Measurements from ENCODE around the gene PPP3CB.

The PPP3CB gene

GRCh38 chr10:73495884-73496674, at the start of gene PPP3CB:
TSS of gene PPP3CB (minus strand) at chr10:73496024. CDS start at chr10:73495889, 135 bp downstream.
- peak within 1 kb of the TSS; percentile 80 for H3K27ac ChIP-seq (ENCODE audit: low read depth, low read length, poor library complexity, severe bottlenecking)
- H3K79me2 ChIP-seq (ENCODE audit: insufficient read depth, low read length): peaks cover 39% of the 10 kb centered on the region
- H3K4me2 ChIP-seq (ENCODE audit: low read length): peak within 1 kb of the TSS; percentile 100
- H3K36me3 ChIP-seq (ENCODE audit: insufficient read depth, low read length): no peaks in the 10 kb centered on the region
- H4K20me1 ChIP-seq (ENCODE audit: insufficient read depth, low read length): no peaks in the 10 kb centered on the region
- no peaks in the 10 kb centered on the region for H3K9me3 ChIP-seq (ENCODE audit: low read length)
- TF ChIP-seq EZH2 (IDR thresholded peaks at IDR 0.05; ENCODE audit: borderline replicate concordance, low read length) (no peak), CTCF (IDR thresholded peaks at IDR 0.05; ENCODE audit: low read length) (no peak)
- H3K9me2 ChIP-seq (ENCODE audit: low read depth, low read length): no peaks in the 10 kb centered on the region
- no peaks in the 10 kb centered on the region for H3K27me3 ChIP-seq (ENCODE audit: insufficient read depth, low read length)
- H3K4me3 ChIP-seq (ENCODE audit: low read depth, low read length, poor library complexity, severe bottlenecking): peak within 1 kb of the TSS; percentile 71
- peak within 1 kb of the TSS; percentile 85 for H3K9ac ChIP-seq (ENCODE audit: low read length)
- H2AFZ ChIP-seq (ENCODE audit: low read length): peak within 1 kb of the TSS; percentile 94; the same call in 1 of the 2 replicates
- H3K4me1 ChIP-seq (ENCODE audit: insufficient read depth, low read length, severe bottlenecking): peaks cover 30% of the 10 kb centered on the region
- H3F3A ChIP-seq (ENCODE audit: insufficient read depth, low read length): no peaks in the 10 kb centered on the region

- no peaks in the 10 kb centered on the region for H3K36me3 ChIP-seq (ENCODE audit: insufficient read depth, low read length)
- H3F3A ChIP-seq (ENCODE audit: insufficient read depth, low read length): no peaks in the 10 kb centered on the region
- H3K9me3 ChIP-seq (ENCODE audit: low read length): no peaks in the 10 kb centered on the region
- H3K27me3 ChIP-seq (ENCODE audit: insufficient read depth, low read length): no peaks in the 10 kb centered on the region
- H3K27ac ChIP-seq (ENCODE audit: low read depth, low read length, poor library complexity, severe bottlenecking): no peak overlapping the region
- TF ChIP-seq CTCF (IDR thresholded peaks at IDR 0.05; ENCODE audit: low read length) (no peak), EZH2 (IDR thresholded peaks at IDR 0.05; ENCODE audit: borderline replicate concordance, low read length) (no peak)
- H4K20me1 ChIP-seq (ENCODE audit: insufficient read depth, low read length): no peaks in the 10 kb centered on the region
- H3K4me2 ChIP-seq (ENCODE audit: low read length): no peak overlapping the region
- no peaks in the 10 kb centered on the region for H3K9me2 ChIP-seq (ENCODE audit: low read depth, low read length)
- H3K4me3 ChIP-seq (ENCODE audit: low read depth, low read length, poor library complexity, severe bottlenecking): no peak overlapping the region
- no peaks in the 10 kb centered on the region for H3K79me2 ChIP-seq (ENCODE audit: insufficient read depth, low read length)
- H3K9ac ChIP-seq (ENCODE audit: low read length): no peak overlapping the region
- H2AFZ ChIP-seq (ENCODE audit: low read length): no peak overlapping the region
- H3K4me1 ChIP-seq (ENCODE audit: insufficient read depth, low read length, severe bottlenecking): no peaks in the 10 kb centered on the region
These were observed 49.5 kb upstream of the PPP3CB start for GRCh38 chr10:73545357-73545756.

- Histone ChIP-seq H3F3A (ENCODE audit: insufficient read depth, low read length) (no peaks in the 10 kb centered on the region), H3K4me1 (ENCODE audit: insufficient read depth, low read length, severe bottlenecking) (no peaks in the 10 kb centered on the region), H3K27me3 (ENCODE audit: insufficient read depth, low read length) (no peaks in the 10 kb centered on the region), H3K9ac (ENCODE audit: low read length) (no peak overlapping the region), H3K36me3 (ENCODE audit: insufficient read depth, low read length) (no peaks in the 10 kb centered on the region), H3K79me2 (ENCODE audit: insufficient read depth, low read length) (no peaks in the 10 kb centered on the region), H3K9me2 (ENCODE audit: low read depth, low read length) (no peaks in the 10 kb centered on the region), H4K20me1 (ENCODE audit: insufficient read depth, low read length) (no peaks in the 10 kb centered on the region), H2AFZ (ENCODE audit: low read length) (no peak overlapping the region), H3K4me2 (ENCODE audit: low read length) (no peak overlapping the region), H3K4me3 (ENCODE audit: low read depth, low read length, poor library complexity, severe bottlenecking) (no peak overlapping the region), H3K27ac (ENCODE audit: low read depth, low read length, poor library complexity, severe bottlenecking) (no peak overlapping the region), H3K9me3 (ENCODE audit: low read length) (no peaks in the 10 kb centered on the region)
- TF ChIP-seq CTCF (IDR thresholded peaks at IDR 0.05; ENCODE audit: low read length) (no peak), EZH2 (IDR thresholded peaks at IDR 0.05; ENCODE audit: borderline replicate concordance, low read length) (no peak)
These were observed 41.9 kb upstream of the PPP3CB start for GRCh38 chr10:73537709-73538108.

Measured in OCI-LY1 (cell line).